ENCODE data around the gene EVA1B. TPM values are rescaled to one million over a fixed set of nuclear protein-coding genes. Genes with fewer than 3 reads are reported as not detected.

The EVA1B gene
- total RNA-seq, 4 donors from 2014 or later: 42.0 to 68.7 (median 53.7) TPM

- no peak for ATAC-seq
- no peaks in the 10 kb centered on the region for H3K9me3 ChIP-seq
- peaks cover 0 to 27% (median 10%) of the 10 kb centered on the region in 3 donors for H3K4me1 ChIP-seq
- TF ChIP-seq EP300 (IDR thresholded peaks at IDR 0.05) (no peak), POLR2AphosphoS5 (IDR thresholded peaks at IDR 0.05) (no peak), CTCF (IDR thresholded peaks at IDR 0.05) (no peak), POLR2A (IDR thresholded peaks at IDR 0.05) (no peak)
- no peaks in the 10 kb centered on the region for H3K27me3 ChIP-seq
- no peak overlapping the region for H3K4me3 ChIP-seq
- no peak overlapping the region for H3K27ac ChIP-seq
- H3K36me3 ChIP-seq: peaks cover 3 to 70% of the 10 kb centered on the region in 2 donors
- 57 to 65% methylated on average over 5 of the region's 5 CpGs for WGBS, 2 donors (ENCODE audit: low coverage in 1 of 2)
Measured at GRCh38 chr1:36303244-36303643, 20.2 kb downstream of the EVA1B start.

- Histone ChIP-seq H3K27me3 (no peaks in the 10 kb centered on the region), H3K27ac (no peak overlapping the region), H3K4me3 (no peak overlapping the region), H3K4me1 (peaks cover 0 to 14% (median 5%) of the 10 kb centered on the region in 3 donors), H3K9me3 (no peaks in the 10 kb centered on the region), H3K36me3 (peaks cover 3 to 90% of the 10 kb centered on the region in 2 donors)
- WGBS, 2 donors (ENCODE audit: low coverage in 1 of 2): 67% methylated on average over 1 of the region's 1 CpG; no CpG with 5 or more reads in 1 of the 2 donors
- ATAC-seq: no peak
- no peak for TF ChIP-seq CTCF (IDR thresholded peaks at IDR 0.05)
Measured at GRCh38 chr1:36301220-36301619, 22.2 kb downstream of the EVA1B start.

- peaks cover 0 to 7% (median 0%) of the 10 kb centered on the region in 3 donors for H3K4me1 ChIP-seq
- no peak overlapping the region for H3K4me3 ChIP-seq
- WGBS, 2 donors (ENCODE audit: low coverage in 1 of 2): 67% methylated on average over 1 of the region's 1 CpG; no CpG with 5 or more reads in 1 of the 2 donors
- ATAC-seq: no peak
- peak overlapping the region in 3 of 4 donors; percentile 3 to 22 (median 10) for H3K27ac ChIP-seq
- TF ChIP-seq EP300 (IDR thresholded peaks at IDR 0.05) (no peak), CTCF (IDR thresholded peaks at IDR 0.05) (no peak), POLR2AphosphoS5 (IDR thresholded peaks at IDR 0.05) (no peak), POLR2A (IDR thresholded peaks at IDR 0.05) (no peak)
- H3K27me3 ChIP-seq: no peaks in the 10 kb centered on the region
- H3K9me3 ChIP-seq: no peaks in the 10 kb centered on the region
- H3K36me3 ChIP-seq: peaks cover 3 to 97% of the 10 kb centered on the region in 2 donors
Measured at GRCh38 chr1:36300526-36300925, 22.9 kb downstream of the EVA1B start.

- no peaks in the 10 kb centered on the region for H3K27me3 ChIP-seq
- H3K36me3 ChIP-seq: peaks cover 3 to 100% of the 10 kb centered on the region in 2 donors
- TF ChIP-seq POLR2AphosphoS5 (IDR thresholded peaks at IDR 0.05) (no peak), POLR2A (IDR thresholded peaks at IDR 0.05) (no peak), EP300 (IDR thresholded peaks at IDR 0.05) (no peak)
- no peaks in the 10 kb centered on the region for H3K9me3 ChIP-seq
- H3K27ac ChIP-seq: no peak overlapping the region
- peaks cover 0 to 6% (median 0%) of the 10 kb centered on the region in 3 donors for H3K4me1 ChIP-seq
- no peak overlapping the region for H3K4me3 ChIP-seq
- no peak for ATAC-seq
- WGBS, 2 donors (ENCODE audit: low coverage in 1 of 2): 80% methylated on average over 1 to 4 of the region's 5 CpGs
Measured at GRCh38 chr1:36298640-36299039, 24.8 kb downstream of the EVA1B start.

GRCh38 chr1:36297062-36297461 is 26.4 kb downstream of the EVA1B start:
- no peak overlapping the region for H3K27ac ChIP-seq
- TF ChIP-seq CTCF (IDR thresholded peaks at IDR 0.05) (no peak), POLR2AphosphoS5 (IDR thresholded peaks at IDR 0.05) (no peak), EP300 (IDR thresholded peaks at IDR 0.05) (no peak), POLR2A (IDR thresholded peaks at IDR 0.05) (no peak)
- H3K4me1 ChIP-seq: peaks cover 0 to 6% (median 0%) of the 10 kb centered on the region in 3 donors
- H3K4me3 ChIP-seq: no peak overlapping the region
- H3K27me3 ChIP-seq: no peaks in the 10 kb centered on the region
- peaks cover 3 to 100% of the 10 kb centered on the region in 2 donors for H3K36me3 ChIP-seq
- no peaks in the 10 kb centered on the region for H3K9me3 ChIP-seq
- ATAC-seq: no peak
- 69 to 93% methylated on average over 2 of the region's 2 CpGs for WGBS, 2 donors (ENCODE audit: low coverage in 1 of 2)

Data from gastroesophageal sphincter (tissue), 4 donors.